Colonic mucosa (tissue), 4 donors: Measurements from ENCODE around the gene MRPL4. TPM values are rescaled to one million over a fixed set of nuclear protein-coding genes. Genes with fewer than 3 reads are reported as not detected.
A peak's percentile ranks its signal among the peaks of the same experiment; 100 is the strongest.

ENCODE experiments used
- DNase-seq: peaks from one replicate; pipeline ENCODE4 v3.0.0-alpha.2; 2020
- H3K27ac ChIP-seq: fragments of 200-600 bp; one replicate; pipeline ENCODE4 v1.8.0; 2021
- H3K27me3 ChIP-seq: fragments of 200-600 bp; one replicate; pipeline ENCODE4 v1.8.0; 2021
- H3K36me3 ChIP-seq: fragments of 200-600 bp; one replicate; pipeline ENCODE4 v1.8.0; 2021
- H3K4me1 ChIP-seq: fragments of 200-600 bp; one replicate; pipeline ENCODE4 v1.8.0; 2021; ENCODE audit warnings: mild to moderate bottlenecking
- H3K4me3 ChIP-seq: fragments of 200-600 bp; one replicate; pipeline ENCODE4 v1.8.0; 2021
- H3K9ac ChIP-seq, 2 donors: one replicate each; pipeline ENCODE4 v1.7.0; 2013; ENCODE audit warnings: control low read depth in 2 of 2, low read depth in 2 of 2, low read length in 2 of 2
- H3K9me3 ChIP-seq: fragments of 200-600 bp; one replicate; pipeline ENCODE4 v1.8.0; 2021
- CTCF ChIP-seq: fragments of 200-600 bp; IDR thresholded peaks from one replicate; pipeline ENCODE4 v1.8.0; 2022; ENCODE audit warnings: antibody characterized with exemption, mild to moderate bottlenecking
- intact Hi-C: fragments of 100-400 bp; cut with DNase I; formaldehyde crosslinking; loops from one replicate; pipeline ENCODE4 v1.14.1; 2022
- total RNA-seq, 2 donors: library from RNA; stranded (reverse); fragmentation: NEBNext Ultra II Directional in 1 of 2; extraction: Animal tissue kit (Norgen Biotek cat#: 25700) in 1 of 2; gene quantifications; one replicate each; pipeline ENCODE4 v1.2.1, GENCODE V29; 2021
- donor health status: healthy.
- donor health status: DM: no; HTN: no; CAD: no.
- donor health status: DM: no; HTN: no; CAD: no.

MRPL4 gene
- total RNA-seq, 2 donors from 2014 or later = 48.9 to 116 TPM

- Histone ChIP-seq H3K9ac (no peak overlapping the region), H3K9me3 (no peaks in the 10 kb centered on the region), H3K27me3 (peaks cover 18% of the 10 kb centered on the region), H3K36me3 (no peaks in the 10 kb centered on the region), H3K27ac (no peak overlapping the region), H3K4me1 (peaks cover 17% of the 10 kb centered on the region), H3K4me3 (no peak overlapping the region)
- no peak for DNase-seq
- intact Hi-C loops = no loop called here
- TF ChIP-seq CTCF = no peak
Measured at GRCh38 chr19:10284065-10284959, 32.3 kb downstream of the MRPL4 start.

GRCh38 chr19:10284960-10285278 lies 32.9 kb downstream of the MRPL4 start:
- no peak for DNase-seq
- TF ChIP-seq CTCF = no peak
- Histone ChIP-seq H3K9ac (no peak overlapping the region), H3K4me3 (no peak overlapping the region), H3K9me3 (no peaks in the 10 kb centered on the region), H3K36me3 (no peaks in the 10 kb centered on the region), H3K27me3 (peaks cover 24% of the 10 kb centered on the region), H3K4me1 (peaks cover 23% of the 10 kb centered on the region), H3K27ac (no peak overlapping the region)
- intact Hi-C loops = no loop called here

- intact Hi-C loops = no loop called here
- Histone ChIP-seq H3K36me3 (no peaks in the 10 kb centered on the region), H3K4me1 (peaks cover 26% of the 10 kb centered on the region)
Measured at GRCh38 chr19:10285393-10285792, 33.4 kb downstream of the MRPL4 start.

GRCh38 chr19:10286803-10287737 lies 35.1 kb downstream of the MRPL4 start, which contains the start of gene ICAM4:
ICAM4 (plus strand) TSS chr19:10286955; CDS start chr19:10287013, 58 bp downstream.
- no peak within 1 kb of the TSS for H3K27ac ChIP-seq
- TF ChIP-seq CTCF = no peak
- H3K9ac ChIP-seq = peak within 1 kb of the TSS in 1 of 2 donors; percentile 34
- peak; percentile 54 for DNase-seq
- H3K27me3 ChIP-seq = peaks cover 45% of the 10 kb centered on the region
- H3K4me1 ChIP-seq = peaks cover 40% of the 10 kb centered on the region
- no peaks in the 10 kb centered on the region for H3K36me3 ChIP-seq
- intact Hi-C loops = no loop called here
- H3K4me3 ChIP-seq = no peak within 1 kb of the TSS
- H3K9me3 ChIP-seq = no peaks in the 10 kb centered on the region

More at GRCh38 chr19:10285393-10285792, 33.4 kb downstream of the MRPL4 start:
- Histone ChIP-seq H3K27me3 (peaks cover 28% of the 10 kb centered on the region), H3K27ac (no peak overlapping the region), H3K9me3 (no peaks in the 10 kb centered on the region), H3K9ac (no peak overlapping the region), H3K4me3 (no peak overlapping the region)
- DNase-seq = no peak
- no peak for TF ChIP-seq CTCF

GRCh38 chr19:10288662-10289166 lies 36.7 kb downstream of the MRPL4 start:
- peaks cover 59% of the 10 kb centered on the region for H3K27me3 ChIP-seq
- H3K27ac ChIP-seq = no peak overlapping the region
- peaks cover 40% of the 10 kb centered on the region for H3K4me1 ChIP-seq
- H3K9ac ChIP-seq = peak overlapping the region in 1 of 2 donors; percentile 12
- peak overlapping the region; percentile 17 for H3K4me3 ChIP-seq
- intact Hi-C loops = no loop called here
- TF ChIP-seq CTCF = no peak
- H3K36me3 ChIP-seq = no peaks in the 10 kb centered on the region
- peak; percentile 72 for DNase-seq
- H3K9me3 ChIP-seq = no peaks in the 10 kb centered on the region
